ENCODE results near the gene CHDH. TPM values are rescaled to one million over a fixed set of nuclear protein-coding genes. Genes with fewer than 3 reads are reported as not detected.

Gene CHDH
- total RNA-seq: under 0.01 and 0.11 TPM in 2 replicates

GRCh38 chr3:53846134-53846850 lies at the start of gene CHDH, which contains the start of gene IL17RB:
TSS of gene CHDH (minus strand) at chr3:53846419. CDS start at chr3:53824008, 22,411 bp downstream.
TSS of gene IL17RB (plus strand) at chr3:53846568. CDS start at chr3:53846589, 21 bp downstream.

DNA sequence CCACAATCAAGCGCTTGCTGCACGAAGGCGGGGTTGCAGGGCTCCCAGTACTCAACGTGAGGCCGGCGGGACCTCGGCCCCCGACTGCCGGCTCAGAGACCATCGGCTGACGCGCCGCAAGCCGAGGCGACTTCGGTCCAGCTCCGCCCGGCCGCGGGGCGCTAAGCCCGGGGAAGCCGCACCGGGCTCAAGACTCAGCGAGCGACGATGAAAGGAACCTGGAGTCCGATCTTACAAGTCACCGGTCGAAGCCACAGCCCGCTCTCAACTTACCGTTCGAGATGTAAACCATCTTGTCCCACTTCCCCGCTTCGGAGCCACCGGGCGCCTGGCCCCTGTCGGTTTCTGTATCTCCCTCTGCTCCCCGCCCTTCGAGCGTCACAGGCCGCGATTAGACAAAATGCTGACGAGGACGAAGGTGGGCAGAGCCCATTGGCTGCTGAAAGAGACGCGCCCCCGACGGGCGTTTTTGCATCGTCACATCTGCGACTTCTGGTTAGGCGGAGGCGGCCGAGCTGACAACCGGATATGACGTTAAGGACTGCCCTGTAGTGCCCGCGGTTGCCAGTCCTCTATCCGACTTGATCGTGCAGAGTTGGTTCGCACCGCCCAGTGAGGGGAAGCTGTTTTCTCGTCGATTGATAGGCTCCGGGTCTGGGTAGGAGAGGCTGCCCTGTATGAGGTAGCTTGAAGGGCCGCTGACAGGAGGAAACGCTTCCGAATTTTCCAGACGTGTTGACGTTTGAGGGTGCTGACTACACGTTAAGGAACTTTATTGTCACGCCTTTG lies 45.5 kb upstream of the CHDH start, which contains the start of gene SELENOK:
Gene SELENOK (minus strand): TSS at position 363 of the 789 bp plus-strand sequence.

DNA sequence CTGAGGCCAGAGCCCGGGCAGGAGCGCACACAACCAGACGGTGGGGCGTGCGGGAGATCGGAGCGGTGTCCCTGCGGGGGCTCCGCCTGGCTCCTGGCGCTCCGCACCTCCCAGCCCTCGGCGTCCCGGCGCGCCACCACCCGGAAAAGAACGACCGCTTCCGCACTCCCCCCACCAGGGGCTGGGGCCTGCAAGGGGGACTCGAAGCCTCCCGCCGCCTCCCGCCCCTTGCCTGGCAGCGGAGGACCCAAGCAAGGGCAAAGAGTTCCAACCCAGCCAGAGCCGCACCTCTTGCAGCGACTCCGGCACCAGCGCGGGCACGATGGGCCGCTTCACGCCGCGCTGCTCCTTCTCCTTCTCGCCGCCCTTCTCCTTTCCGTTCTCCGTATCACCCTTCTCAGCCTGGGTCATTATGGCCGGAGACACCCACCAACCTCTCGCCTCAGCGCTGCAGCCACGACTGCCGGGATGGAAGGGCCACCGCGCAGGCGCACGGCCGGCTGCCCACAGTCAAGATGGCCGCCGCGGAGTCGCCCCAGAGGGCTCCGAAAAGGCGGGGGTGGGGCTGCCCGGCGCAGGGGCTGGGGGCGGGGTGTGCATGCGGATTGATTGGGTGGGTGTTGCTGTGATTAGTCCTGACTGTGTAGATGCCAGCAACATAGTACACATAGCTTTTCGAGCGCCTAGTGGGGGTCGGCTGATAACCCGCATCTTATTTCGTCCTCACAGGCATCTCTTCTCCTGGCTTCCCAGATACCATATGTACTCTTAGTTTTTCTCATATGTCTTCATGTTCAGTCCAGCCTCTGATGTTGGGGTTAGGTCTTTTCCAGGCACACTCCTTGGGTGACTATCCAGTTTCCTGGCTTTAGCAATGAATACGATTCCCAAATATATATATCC lies 35.7 kb upstream of the CHDH start, which contains the start of gene ACTR8:
Gene ACTR8 (minus strand): TSS at position 462 of the 903 bp plus-strand sequence. CDS start 51 bp downstream, at position 411.

Other genes with a start within 250 kb of the CHDH start
- gene IL17RB, start 149 bp upstream of the CHDH start, total RNA-seq: under 0.01 TPM in 1 of 2 replicates, not detected in the other
- 34.2 and 35.1 TPM in 2 replicates for gene ACTR8, start 35.7 kb upstream of the CHDH start, total RNA-seq
- gene SELENOK, start 45.4 kb upstream of the CHDH start, total RNA-seq: 23.8 and 35.4 TPM in 2 replicates

Measured in dermis lymphatic vessel endothelial cell (primary cell).